ENCODE measurements around the gene CDH9.

Gene CDH9

DNA sequence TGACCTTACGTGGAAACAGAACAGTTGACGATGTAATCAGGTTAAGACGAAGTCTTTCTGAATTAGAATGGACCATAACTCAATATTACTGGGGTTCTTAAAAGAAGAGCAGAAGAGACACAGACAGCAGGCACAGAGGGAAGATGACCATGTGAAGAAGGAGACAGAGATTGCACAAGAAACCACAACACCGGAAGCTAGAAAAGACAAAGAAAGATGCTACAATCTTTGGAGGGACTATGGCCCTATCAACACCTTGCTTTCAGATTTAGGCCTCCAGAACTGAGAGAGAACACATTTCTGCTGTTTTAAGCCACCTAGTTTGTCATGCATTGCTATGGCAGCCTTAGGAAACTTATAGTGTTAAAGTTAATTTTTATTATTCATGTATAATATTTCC, 27.1 kb downstream of the CDH9 start:
- Histone ChIP-seq H3K27me3 (ENCODE audit: insufficient read depth, poor library complexity, severe bottlenecking) (no peaks in the 10 kb centered on the region), H3K27ac (replicated peaks) (no peak overlapping the region), H3K4me3 (replicated peaks; ENCODE audit: insufficient read depth, low read length) (no peak overlapping the region)
- no peak for TF ChIP-seq POLR2AphosphoS5 (IDR thresholded peaks at IDR 0.05; ENCODE audit: low read depth)
- TF ChIP-seq, protein P1, sequence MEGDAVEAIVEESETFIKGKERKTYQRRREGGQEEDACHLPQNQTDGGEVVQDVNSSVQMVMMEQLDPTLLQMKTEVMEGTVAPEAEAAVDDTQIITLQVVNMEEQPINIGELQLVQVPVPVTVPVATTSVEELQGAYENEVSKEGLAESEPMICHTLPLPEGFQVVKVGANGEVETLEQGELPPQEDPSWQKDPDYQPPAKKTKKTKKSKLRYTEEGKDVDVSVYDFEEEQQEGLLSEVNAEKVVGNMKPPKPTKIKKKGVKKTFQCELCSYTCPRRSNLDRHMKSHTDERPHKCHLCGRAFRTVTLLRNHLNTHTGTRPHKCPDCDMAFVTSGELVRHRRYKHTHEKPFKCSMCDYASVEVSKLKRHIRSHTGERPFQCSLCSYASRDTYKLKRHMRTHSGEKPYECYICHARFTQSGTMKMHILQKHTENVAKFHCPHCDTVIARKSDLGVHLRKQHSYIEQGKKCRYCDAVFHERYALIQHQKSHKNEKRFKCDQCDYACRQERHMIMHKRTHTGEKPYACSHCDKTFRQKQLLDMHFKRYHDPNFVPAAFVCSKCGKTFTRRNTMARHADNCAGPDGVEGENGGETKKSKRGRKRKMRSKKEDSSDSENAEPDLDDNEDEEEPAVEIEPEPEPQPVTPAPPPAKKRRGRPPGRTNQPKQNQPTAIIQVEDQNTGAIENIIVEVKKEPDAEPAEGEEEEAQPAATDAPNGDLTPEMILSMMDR (IDR thresholded peaks at IDR 0.05; ENCODE audit: insufficient read depth, low read length), result no peak
- TF ChIP-seq, protein P2, sequence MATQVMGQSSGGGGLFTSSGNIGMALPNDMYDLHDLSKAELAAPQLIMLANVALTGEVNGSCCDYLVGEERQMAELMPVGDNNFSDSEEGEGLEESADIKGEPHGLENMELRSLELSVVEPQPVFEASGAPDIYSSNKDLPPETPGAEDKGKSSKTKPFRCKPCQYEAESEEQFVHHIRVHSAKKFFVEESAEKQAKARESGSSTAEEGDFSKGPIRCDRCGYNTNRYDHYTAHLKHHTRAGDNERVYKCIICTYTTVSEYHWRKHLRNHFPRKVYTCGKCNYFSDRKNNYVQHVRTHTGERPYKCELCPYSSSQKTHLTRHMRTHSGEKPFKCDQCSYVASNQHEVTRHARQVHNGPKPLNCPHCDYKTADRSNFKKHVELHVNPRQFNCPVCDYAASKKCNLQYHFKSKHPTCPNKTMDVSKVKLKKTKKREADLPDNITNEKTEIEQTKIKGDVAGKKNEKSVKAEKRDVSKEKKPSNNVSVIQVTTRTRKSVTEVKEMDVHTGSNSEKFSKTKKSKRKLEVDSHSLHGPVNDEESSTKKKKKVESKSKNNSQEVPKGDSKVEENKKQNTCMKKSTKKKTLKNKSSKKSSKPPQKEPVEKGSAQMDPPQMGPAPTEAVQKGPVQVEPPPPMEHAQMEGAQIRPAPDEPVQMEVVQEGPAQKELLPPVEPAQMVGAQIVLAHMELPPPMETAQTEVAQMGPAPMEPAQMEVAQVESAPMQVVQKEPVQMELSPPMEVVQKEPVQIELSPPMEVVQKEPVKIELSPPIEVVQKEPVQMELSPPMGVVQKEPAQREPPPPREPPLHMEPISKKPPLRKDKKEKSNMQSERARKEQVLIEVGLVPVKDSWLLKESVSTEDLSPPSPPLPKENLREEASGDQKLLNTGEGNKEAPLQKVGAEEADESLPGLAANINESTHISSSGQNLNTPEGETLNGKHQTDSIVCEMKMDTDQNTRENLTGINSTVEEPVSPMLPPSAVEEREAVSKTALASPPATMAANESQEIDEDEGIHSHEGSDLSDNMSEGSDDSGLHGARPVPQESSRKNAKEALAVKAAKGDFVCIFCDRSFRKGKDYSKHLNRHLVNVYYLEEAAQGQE (IDR thresholded peaks at IDR 0.05; ENCODE audit: insufficient replicate concordance, low read depth), result no peak
- TF ChIP-seq SPI1 (IDR thresholded peaks at IDR 0.05; ENCODE audit: borderline replicate concordance, low read depth), result no peak
- no peak for TF ChIP-seq GABPA (IDR thresholded peaks at IDR 0.05; ENCODE audit: low read depth)
- DNase-seq (ENCODE audit: low read depth in 1 of 2, low spot score in 1 of 2), result peak; percentile 1 to 4

DNA sequence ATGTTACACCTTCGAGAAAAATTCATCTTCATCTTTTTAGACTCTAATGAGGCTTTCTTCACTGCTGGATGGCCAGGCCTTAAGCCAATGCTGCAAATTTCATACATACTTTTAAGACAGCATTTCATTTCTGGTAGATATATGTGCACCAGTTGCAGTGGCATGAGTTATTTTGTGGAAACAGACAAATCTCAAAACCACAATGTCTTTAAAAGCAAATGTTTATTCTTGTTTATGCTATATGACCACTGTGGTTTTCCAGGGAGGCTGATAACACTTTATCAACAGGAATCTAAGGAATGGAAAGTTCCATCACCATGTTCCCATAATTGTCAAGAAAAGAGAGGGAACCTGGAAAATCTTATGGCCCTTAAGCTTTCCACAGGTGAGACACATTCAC, 27.7 kb downstream of the CDH9 start:
- TF ChIP-seq, protein P1 (IDR thresholded peaks at IDR 0.05; ENCODE audit: insufficient read depth, low read length), result no peak
- Histone ChIP-seq H3K27ac (replicated peaks) (no peak overlapping the region), H3K27me3 (ENCODE audit: insufficient read depth, poor library complexity, severe bottlenecking) (no peaks in the 10 kb centered on the region), H3K4me3 (replicated peaks; ENCODE audit: insufficient read depth, low read length) (no peak overlapping the region)
- DNase-seq (ENCODE audit: low read depth in 1 of 2, low spot score in 1 of 2), result no peak

DNA sequence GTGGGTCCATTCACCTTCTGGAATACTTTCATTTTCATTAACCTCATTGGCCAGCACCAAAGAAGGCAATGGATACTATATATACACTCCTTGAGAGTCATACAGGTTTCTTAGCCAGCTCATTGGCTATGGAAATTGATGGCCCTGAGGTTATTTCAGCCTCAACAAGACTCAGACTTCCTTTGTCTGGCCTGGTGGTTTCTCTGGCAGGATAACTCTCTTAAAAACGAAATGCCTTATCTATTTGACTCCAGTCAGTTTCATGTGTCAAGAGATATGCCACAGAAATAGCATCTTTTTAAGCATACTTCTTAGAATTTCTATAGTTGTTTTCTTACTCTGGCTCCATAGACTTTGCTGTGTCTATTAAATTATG, 28.9 kb downstream of the CDH9 start:
- no peak for DNase-seq (ENCODE audit: low read depth in 1 of 2, low spot score in 1 of 2)
- Histone ChIP-seq H3K27me3 (ENCODE audit: insufficient read depth, poor library complexity, severe bottlenecking) (no peaks in the 10 kb centered on the region), H3K4me3 (replicated peaks; ENCODE audit: insufficient read depth, low read length) (no peak overlapping the region), H3K27ac (replicated peaks) (no peak overlapping the region)
- TF ChIP-seq, protein P2 (IDR thresholded peaks at IDR 0.05; ENCODE audit: insufficient replicate concordance, low read depth), result no peak

DNA sequence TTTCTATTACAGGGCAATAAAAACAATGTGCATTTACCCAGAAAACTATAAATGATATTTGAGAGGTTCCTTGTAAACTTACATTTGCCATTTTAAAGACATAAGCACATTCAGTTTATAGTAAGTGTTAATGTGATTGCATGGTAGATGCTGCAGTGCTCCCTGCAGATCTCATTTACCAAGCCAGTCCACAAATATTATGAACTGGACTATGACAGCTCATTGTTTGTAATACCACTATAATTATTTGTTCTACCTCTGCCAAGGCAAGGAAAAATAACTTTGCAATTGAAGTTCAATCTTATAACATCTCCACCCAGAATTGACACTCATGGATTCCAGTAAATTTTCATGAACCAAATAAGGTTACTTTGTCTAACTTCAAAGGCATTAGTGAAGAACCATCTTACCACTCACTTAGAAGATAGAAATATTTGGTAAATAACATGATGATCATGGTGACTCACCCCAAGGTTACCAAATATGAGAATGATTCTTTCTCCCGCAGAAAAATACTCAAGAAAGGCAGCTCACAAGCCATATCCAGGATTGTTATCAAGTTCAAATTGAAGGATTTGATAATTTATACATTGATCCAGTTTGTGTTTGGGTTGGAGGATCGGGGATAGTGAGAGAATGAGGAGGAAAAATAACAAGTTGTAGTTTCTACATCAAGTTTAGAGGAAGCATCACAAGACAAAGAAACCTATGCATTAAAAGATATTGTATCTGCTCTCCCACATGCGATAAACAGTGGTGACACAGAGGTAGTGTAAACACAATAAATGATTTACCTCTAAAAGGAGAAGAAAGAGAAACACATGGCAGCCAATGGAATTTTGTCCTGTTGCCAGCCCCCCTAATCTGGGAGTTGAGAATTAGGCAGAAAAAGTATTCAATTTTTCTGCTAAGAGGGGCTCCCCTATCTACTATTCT, 29.5 kb downstream of the CDH9 start:
- TF ChIP-seq GABPA (IDR thresholded peaks at IDR 0.05; ENCODE audit: low read depth) (no peak), SPI1 (IDR thresholded peaks at IDR 0.05; ENCODE audit: borderline replicate concordance, low read depth) (no peak), POLR2AphosphoS5 (IDR thresholded peaks at IDR 0.05; ENCODE audit: low read depth) (no peak)
- TF ChIP-seq, protein P2 (IDR thresholded peaks at IDR 0.05; ENCODE audit: insufficient replicate concordance, low read depth), result no peak
- TF ChIP-seq, protein P1 (IDR thresholded peaks at IDR 0.05; ENCODE audit: insufficient read depth, low read length), result no peak
- no peak for DNase-seq (ENCODE audit: low read depth in 1 of 2, low spot score in 1 of 2)
- Histone ChIP-seq H3K27ac (replicated peaks) (no peak overlapping the region), H3K4me3 (replicated peaks; ENCODE audit: insufficient read depth, low read length) (no peak overlapping the region), H3K27me3 (ENCODE audit: insufficient read depth, poor library complexity, severe bottlenecking) (no peaks in the 10 kb centered on the region)
